ENCODE data around the gene CD207. TPM values are rescaled to one million over a fixed set of nuclear protein-coding genes. Genes with fewer than 3 reads are reported as not detected.

Gene CD207
- total RNA-seq, 4 donors from 2014 or later: not detected

DNA sequence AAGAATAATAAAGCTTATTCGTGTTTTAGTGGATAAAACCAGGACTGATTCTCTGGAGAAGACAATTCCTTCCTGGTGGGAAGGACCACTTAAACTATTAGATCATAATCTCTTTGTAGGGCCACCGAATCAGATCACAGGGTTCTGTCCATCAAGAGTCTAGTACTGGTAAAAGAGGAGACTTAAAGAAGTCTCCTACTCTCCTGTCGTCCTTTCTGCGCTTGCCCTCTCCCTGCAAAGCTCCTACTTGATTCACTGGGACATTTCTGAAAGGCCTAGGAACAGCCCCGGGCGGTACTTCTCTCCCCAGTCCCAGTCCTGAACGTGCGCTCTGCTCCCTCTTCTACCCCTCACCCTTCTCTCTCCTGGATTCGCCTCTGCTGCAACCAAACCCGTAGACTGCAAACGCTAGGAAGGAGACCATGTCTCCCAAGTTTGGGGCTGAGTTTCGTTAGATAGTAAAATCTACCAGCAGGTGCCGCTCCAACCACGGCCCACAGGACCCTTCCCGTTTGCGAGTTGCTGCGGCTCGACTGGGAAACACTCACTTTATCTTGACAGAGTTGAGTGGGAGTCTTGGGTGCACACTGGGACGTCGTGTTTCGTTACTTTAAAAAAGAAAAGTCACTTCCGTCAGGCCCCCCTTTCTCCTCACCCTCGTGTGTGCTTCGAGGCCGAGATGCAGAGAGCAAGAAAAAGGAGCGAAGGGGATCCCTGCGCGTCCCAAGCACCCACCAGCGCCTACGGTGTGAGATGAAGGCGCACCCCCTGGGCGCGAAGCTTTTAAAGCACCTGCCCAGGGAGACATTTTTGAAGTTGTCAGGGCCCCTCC lies 46.1 kb downstream of the CD207 start:
- TF ChIP-seq, protein P1, sequence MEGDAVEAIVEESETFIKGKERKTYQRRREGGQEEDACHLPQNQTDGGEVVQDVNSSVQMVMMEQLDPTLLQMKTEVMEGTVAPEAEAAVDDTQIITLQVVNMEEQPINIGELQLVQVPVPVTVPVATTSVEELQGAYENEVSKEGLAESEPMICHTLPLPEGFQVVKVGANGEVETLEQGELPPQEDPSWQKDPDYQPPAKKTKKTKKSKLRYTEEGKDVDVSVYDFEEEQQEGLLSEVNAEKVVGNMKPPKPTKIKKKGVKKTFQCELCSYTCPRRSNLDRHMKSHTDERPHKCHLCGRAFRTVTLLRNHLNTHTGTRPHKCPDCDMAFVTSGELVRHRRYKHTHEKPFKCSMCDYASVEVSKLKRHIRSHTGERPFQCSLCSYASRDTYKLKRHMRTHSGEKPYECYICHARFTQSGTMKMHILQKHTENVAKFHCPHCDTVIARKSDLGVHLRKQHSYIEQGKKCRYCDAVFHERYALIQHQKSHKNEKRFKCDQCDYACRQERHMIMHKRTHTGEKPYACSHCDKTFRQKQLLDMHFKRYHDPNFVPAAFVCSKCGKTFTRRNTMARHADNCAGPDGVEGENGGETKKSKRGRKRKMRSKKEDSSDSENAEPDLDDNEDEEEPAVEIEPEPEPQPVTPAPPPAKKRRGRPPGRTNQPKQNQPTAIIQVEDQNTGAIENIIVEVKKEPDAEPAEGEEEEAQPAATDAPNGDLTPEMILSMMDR (IDR thresholded peaks at IDR 0.05; ENCODE audit: low read depth): no peak

DNA sequence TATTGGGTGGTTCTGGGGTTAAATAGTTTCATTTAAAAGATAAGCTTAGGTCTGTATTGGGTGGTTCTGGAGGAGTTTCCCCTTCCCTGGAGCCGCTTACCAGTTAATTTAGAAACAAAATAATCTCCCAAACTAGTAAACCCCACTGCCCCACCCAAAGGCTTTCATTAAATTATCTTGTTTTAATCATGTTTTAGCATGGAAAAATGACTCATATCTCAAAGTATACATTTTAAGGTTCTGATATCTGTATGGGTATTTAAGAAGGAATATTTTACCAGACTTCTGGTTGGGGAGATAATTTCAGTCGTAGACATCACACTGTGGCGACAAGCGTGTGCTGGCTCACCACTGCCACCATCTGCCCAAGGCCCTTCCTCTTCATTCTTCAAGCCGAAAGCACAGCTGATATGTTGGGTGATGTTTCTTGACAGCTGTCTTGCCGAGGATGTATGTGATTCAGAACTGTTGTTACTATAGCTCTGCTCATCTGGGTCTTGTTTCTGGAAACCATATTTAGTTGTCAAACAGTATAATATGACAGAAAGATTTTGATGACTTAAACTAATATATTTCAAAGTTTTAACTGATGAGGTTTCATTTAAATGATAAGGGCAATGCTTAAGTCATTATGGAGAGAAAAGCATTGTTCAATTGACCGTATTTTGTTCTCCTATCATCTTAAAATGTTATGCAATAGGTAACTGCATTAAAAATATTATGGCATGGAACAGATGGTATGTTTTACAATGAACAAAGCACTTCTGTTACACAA lies 50.3 kb downstream of the CD207 start:
- TF ChIP-seq, protein P1 (IDR thresholded peaks at IDR 0.05; ENCODE audit: low read depth): no peak

DNA sequence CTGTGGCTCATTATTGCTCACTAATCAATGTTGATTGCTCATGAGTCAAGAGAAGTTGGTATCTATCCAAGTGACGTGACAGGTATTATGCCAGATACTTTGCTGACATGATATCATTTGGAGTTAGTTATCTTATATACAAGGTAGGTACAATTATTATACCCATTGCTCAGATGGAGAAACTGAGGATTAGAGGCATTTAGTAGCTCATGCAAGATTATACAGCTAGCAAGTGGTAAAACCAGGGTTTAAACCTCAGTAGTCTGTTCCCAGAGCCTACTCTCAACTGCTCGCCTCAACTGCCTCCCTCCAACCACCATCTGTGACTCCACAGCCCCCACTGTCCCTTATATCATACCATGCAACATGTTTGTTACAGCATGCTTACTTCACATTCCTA lies 51.3 kb downstream of the CD207 start:
- TF ChIP-seq, protein P1 (IDR thresholded peaks at IDR 0.05; ENCODE audit: low read depth): no peak

Small RNA genes within 50 kb of the gene (small RNA-seq; reads per million reads assigned to genes)
- gene HMGN2P21: not detected

Other genes starting within 250 kb of the CD207 start
- 1 to 10 TPM in 3 of 4 donors, under 1 TPM in 1; 0.75 to 2.9 (median 1.3) TPM for gene ADD2, start 67.6 kb downstream of the CD207 start, total RNA-seq
- gene FIGLA, start 45.2 kb downstream of the CD207 start, total RNA-seq: not detected
- under 1 TPM in 1 of 4 donors, not detected in 3; 0.38 TPM for gene CLEC4F, start 15.2 kb downstream of the CD207 start, total RNA-seq
- gene VAX2, start 64.8 kb upstream of the CD207 start, total RNA-seq: 1 to 10 TPM in 2 of 4 donors, under 1 TPM in 1, not detected in 1; 0.65 to 2.2 (median 1.9) TPM
- not detected for gene ATP6V1B1, start 100.1 kb upstream of the CD207 start, total RNA-seq
- gene ANKRD53, start 142.8 kb upstream of the CD207 start, total RNA-seq: 10 to 100 TPM in 2 of 4 donors, 1 to 10 TPM in 2; 3.5 to 16.4 (median 8.3) TPM
- 10 to 100 TPM; 29.5 to 49.9 (median 33.4) TPM for gene TEX261, start 159.1 kb upstream of the CD207 start, total RNA-seq
- gene NAGK, start 232.8 kb upstream of the CD207 start, total RNA-seq: 100 to 1,000 TPM in 2 of 4 donors, 10 to 100 TPM in 2; 60.8 to 169 (median 97.6) TPM

Measured in subcutaneous adipose tissue (tissue), 4 donors.